ENCODE results near the gene NHS.
A peak's percentile ranks its signal among the peaks of the same experiment; 100 is the strongest.

The NHS gene

DNA sequence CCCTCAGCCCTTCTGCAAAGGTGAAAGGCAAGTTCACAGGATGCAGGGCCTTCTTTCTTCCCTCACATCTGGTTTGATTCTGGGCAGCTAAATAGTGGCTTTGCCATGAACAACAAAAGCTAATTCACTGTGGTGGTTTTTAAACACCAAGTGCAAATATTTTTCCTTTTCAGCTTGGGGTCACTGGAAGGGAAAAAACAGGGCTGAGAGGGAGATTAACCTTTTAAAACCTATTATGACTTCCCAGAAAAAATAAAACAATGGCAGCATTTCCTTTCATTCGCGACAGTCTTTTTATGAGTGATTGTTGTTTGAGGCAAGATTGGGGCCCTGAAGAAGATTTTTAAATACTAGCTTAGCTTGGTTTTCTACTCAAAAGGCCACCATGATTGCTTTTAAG is 258.5 kb downstream of the NHS start:
- no peak for DNase-seq

GRCh38 chrX:17634542-17635207 is 259.7 kb downstream of the NHS start:
- DNase-seq: no peak

GRCh38 chrX:17635231-17635630 is 260.2 kb downstream of the NHS start:
- no peak for DNase-seq

GRCh38 chrX:17637235-17637634 is 262.2 kb downstream of the NHS start:
- no peak for DNase-seq

- DNase-seq: no peak
Measured at GRCh38 chrX:17638731-17639130, 263.7 kb downstream of the NHS start.

- no peak for DNase-seq
Measured at GRCh38 chrX:17642891-17643290, 267.9 kb downstream of the NHS start.

GRCh38 chrX:17643528-17643927 is 268.5 kb downstream of the NHS start:
- DNase-seq: no peak

DNA sequence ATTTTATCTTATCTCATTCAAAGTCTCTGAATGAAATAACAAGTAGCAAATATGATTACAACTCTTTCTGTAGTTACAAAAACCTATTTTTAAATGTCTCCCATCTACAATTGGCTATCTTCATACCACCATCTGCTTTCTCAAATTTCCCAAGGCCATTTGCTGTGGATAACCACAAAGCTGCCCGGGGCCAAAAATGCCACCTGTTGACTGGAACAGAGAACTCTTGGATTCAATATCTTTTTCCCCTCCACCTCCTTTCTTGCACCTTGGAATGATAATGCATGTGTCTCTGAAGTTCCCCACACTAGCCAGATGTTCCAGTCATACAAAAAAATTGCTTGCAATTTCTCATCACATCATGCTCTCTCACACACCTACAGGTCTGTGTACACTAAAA is 269.0 kb downstream of the NHS start:
- no peak for DNase-seq

DNA sequence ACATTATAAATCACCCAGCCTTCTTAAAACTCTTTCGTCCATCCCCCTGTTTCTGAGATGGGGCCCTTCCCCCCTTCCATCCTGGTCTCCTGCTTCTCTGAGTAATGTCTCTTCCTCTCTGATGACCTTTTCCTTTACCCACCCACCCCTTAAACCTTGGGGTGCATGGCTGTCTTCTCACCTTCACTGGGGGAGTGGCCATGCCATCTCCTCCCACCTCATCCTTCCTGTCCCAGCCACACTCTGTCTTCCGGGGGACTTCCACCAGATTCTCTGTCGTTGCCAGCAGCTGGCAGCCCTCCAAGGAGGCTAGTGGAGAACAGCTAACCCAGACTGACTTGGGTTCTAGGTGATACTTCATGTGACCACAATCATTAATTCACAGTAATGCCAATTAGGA is 279.1 kb downstream of the NHS start:
- no peak for DNase-seq

- no peak for DNase-seq
Measured at GRCh38 chrX:17655211-17656034, 280.4 kb downstream of the NHS start.

DNA sequence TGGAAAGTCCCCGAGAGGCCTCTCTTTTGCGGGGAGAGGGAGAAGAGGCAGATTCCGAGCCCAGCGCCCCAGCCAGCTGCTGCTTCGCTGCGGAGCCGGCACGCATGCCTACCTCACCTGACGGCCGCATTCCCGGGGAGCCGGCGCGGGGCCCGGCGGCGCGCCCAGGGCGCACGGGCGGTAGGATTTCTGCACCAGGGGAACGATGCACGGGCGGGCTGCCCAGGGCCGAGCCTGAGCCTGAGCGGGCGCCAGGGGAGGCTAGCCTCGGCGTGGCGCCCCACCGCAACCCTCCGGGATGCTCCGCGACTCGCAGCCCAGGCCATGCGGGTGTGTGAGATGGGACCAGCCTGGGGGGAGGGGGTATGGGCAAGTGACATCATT is 281.0 kb downstream of the NHS start:
- DNase-seq: no peak

- DNase-seq: no peak
Measured at GRCh38 chrX:17656556-17656955, 281.6 kb downstream of the NHS start.

GRCh38 chrX:17662391-17662790 is 287.4 kb downstream of the NHS start:
- DNase-seq: no peak

DNA sequence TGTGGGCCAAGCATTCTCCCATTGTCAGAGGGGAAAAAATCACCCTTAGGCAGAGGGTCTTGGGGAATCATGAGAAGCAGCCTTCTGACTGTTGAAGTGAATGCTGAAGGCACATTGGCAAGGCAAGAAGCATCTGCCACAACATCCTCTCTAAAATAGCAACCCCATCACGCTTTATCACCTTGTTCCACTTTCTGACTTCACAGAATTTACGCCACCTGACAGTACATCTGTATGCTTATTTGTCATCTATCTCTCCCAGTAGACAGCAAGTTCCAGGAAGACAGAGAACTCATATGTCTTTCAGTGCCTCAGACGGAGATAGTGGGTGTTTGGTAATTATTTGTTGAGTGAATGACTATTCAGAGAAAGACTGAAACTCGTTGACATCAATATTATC is 293.9 kb downstream of the NHS start:
- no peak for DNase-seq

DNA sequence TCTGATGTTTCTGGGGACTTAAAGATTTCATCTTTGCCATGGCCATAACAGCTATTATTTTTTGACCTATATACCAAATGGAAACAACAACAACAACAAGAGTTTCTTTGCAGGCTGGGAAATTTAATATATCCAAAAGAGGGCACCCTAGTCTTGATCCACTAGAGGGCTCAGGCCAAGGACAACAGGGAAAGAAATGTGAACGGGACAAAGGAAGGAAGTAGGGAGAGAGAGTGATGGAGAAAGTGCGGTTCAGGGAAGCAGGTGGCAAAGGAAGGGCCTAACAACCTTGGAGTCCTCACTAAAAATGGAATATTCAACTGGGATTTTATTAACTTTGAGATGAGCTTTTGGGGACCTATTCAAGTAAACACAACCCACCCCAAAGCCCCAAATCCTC is 294.5 kb downstream of the NHS start:
- DNase-seq: peak; percentile 31

DNA sequence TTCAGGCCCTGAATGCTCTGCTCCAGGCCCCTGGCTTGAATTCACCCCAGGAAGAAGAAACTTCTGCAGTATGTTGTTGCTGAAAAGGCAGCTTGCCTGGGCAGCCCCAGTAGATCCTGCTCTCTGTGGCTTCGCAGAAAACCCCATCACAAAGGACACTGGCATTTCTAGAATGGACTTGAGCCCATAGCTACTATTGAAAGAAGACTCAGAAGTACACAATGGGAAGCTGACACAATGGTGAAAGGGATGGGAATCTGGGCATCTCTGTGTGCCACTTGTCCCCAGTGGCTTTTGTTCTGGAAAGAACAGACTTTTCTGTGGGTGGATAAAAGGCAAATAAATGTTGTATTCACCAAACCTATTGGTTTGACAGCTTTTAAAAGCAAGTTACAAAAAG is 294.9 kb downstream of the NHS start:
- DNase-seq: peak; percentile 46

GRCh38 chrX:17670874-17671273 is 295.9 kb downstream of the NHS start:
- DNase-seq: no peak

GRCh38 chrX:17674601-17675000 is 299.6 kb downstream of the NHS start:
- DNase-seq: no peak

DNA sequence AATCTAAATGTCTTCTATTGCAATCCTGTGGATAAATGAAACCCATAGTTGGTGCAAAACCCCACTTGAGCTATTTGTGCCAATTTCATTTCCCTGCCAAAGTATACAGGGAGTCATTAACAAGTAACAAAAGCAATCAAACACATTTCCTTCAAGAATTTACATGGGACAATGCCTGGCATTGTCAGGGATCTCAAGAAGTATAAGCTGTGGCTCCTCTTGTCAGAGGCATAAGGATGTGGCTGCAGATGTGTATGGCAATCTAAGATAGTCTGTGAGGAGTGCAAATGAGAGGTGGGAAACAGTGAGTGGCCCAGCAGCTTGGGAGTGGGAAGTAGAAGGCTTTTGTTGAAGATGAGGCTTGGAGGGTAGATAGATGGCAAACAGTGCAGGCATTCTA is 304.3 kb downstream of the NHS start:
- DNase-seq: no peak

DNA sequence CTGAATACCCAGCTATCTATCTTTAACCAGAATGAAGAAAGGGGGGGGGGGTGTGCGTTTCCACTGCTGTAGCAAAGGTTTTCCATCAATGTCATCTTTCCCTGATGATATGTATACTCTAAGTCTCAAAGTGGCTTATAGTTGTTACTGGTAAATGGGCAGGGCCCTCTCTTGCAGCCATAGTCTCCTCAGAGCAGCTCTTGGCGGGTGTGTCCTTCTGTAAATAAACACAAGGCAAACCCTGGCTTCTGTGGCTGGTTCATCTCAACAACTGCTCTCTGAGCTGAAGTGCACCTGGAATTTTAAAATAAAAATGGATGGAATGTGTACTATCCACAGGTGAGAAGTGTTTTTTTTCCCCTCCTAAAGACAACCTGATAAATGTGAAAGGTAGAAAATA is 304.8 kb downstream of the NHS start:
- no peak for DNase-seq

- no peak for DNase-seq
Measured at GRCh38 chrX:17680732-17681413, 305.9 kb downstream of the NHS start.

- DNase-seq: no peak
Measured at GRCh38 chrX:17682259-17682658, 307.3 kb downstream of the NHS start.

DNA sequence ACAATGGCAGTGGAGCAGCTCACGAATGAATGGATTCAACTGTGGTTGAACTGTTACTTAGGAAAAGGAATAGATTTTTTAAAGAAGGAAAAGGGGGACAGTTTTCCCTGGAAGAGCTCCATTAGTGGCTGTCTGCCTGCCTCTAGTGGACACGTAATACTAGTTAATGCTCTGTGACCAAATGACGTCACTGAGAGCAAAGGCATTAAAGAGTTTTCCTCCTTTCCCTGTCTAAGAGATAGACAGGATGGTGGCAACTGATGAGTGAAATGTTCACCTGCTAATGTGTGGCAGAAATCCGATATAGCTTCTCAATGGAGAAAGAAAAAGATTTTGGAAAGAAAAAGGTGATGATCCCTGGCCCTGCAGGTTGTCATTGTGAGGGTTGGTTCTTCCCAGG is 310.0 kb downstream of the NHS start:
- DNase-seq: no peak

DNA sequence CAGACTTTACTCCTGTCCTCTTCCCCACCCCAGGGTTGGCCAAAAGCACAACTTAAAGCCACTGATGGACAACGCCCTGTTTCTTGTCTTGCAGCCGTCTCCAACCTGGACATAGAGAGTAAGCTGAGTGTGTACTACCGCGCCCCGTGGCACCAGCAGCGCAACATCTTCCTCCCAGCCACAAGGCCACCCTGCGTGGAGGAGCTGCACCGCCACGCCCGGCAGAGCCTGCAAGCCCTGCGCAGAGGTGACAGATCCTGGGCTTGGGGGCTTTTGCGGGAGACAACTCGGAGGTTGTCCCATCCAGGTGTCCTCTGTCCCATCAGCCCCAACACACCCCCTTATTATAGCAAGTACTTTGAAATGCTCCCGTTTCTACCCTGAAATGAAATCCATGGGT is 312.6 kb downstream of the NHS start:
- DNase-seq: no peak
